Endothelial cell of umbilical vein (primary cell): ENCODE measurements around the gene HERC5. TPM values are rescaled to one million over a fixed set of nuclear protein-coding genes. Genes with fewer than 3 reads are reported as not detected.

Experiments
- BruUV-seq: library from RNA; stranded (reverse); fragments of 400-500 nt; replicated peaks from 2 replicates; lab custom pipeline; 2021; lab: Mats Ljungman, UMichigan
- CTCF ChIA-PET: fragments of 300-600, 350-600 bp; sonication (Branson Sonifier 250); formaldehyde crosslinking; loops from one replicate; lab custom pipeline; 2021; ENCODE audit warnings: antibody characterized with exemption, inconsistent platforms; lab: Charles Lee
- POLR2A ChIA-PET: fragments of 300-600, 350-600 bp; sonication (Branson Sonifier 250); formaldehyde crosslinking; loops from one replicate; lab custom pipeline; 2021; ENCODE audit warnings: antibody characterized with exemption, inconsistent platforms; lab: Charles Lee
- DNase-seq: peaks from one replicate; pipeline ENCODE4 v3.0.0-alpha.2; 2011; ENCODE audit warnings: low read depth, low spot score
- FAIRE-seq: peaks from 2 replicates; lab custom pipeline; 2011; peaks lifted over from hg19 to GRCh38; lab: Jason Lieb, UNC
- H2AFZ ChIP-seq: 2 replicates; pipeline ENCODE4 v1.6.0; 2012; ENCODE audit warnings: low read depth, low read length, control low read depth, inconsistent platforms
- H3K27ac ChIP-seq: 2 replicates; pipeline ENCODE4 v1.5.1; 2011; ENCODE audit warnings: low read depth, mild to moderate bottlenecking, control low read depth, low read length, moderate library complexity; ENCODE audit not compliant: insufficient read depth
- H3K27me3 ChIP-seq, 2 experiments: 2 replicates each; pipeline versions ENCODE4 v1.6.0 to v1.6.1; 2011; ENCODE audit warnings: low read length in 2 of 2, mixed read lengths in 1 of 2; ENCODE audit not compliant: control insufficient read depth in 2 of 2, insufficient read depth in 2 of 2
- H3K36me3 ChIP-seq, 2 experiments: 2 replicates in 1 of 2; 3 replicates in 1 of 2; pipeline ENCODE4 v1.5.1; 2011; ENCODE audit warnings: low read length in 2 of 2, mild to moderate bottlenecking in 1 of 2, moderate library complexity in 1 of 2; ENCODE audit not compliant: control insufficient read depth in 2 of 2, insufficient read depth in 2 of 2; ENCODE audit errors: extremely low read depth in 1 of 2
- H3K4me1 ChIP-seq: 3 replicates; pipeline ENCODE4 v1.5.1; 2011; ENCODE audit warnings: mild to moderate bottlenecking, low read length; ENCODE audit not compliant: control insufficient read depth, insufficient read depth; ENCODE audit errors: extremely low read depth
- H3K4me2 ChIP-seq: 2 replicates; pipeline ENCODE4 v1.6.1; 2011; ENCODE audit warnings: low read length, control low read depth, mixed read lengths; ENCODE audit not compliant: insufficient read depth
- H3K4me3 ChIP-seq, 3 experiments: fragments of 200-600 bp in 1 of 3; sonication (generic), shearing (Covaris generic) in 1 of 3; replicated peaks in 1 of 3; 2 replicates each; pipeline ENCODE4 v1.5.1; 2011 to 2016; ENCODE audit warnings: control low read depth in 3 of 3, low read length in 3 of 3, mild to moderate bottlenecking in 2 of 3, inconsistent platforms in 1 of 3, low read depth in 1 of 3, moderate library complexity in 1 of 3; ENCODE audit not compliant: insufficient read depth in 1 of 3
- H3K79me2 ChIP-seq: 2 replicates; pipeline ENCODE4 v1.6.0; 2012; ENCODE audit warnings: low read length, inconsistent platforms; ENCODE audit not compliant: control insufficient read depth, insufficient read depth
- H3K9ac ChIP-seq: replicated peaks from 2 replicates; pipeline ENCODE3; 2011; ENCODE audit warnings: low read length, control low read depth; ENCODE audit not compliant: insufficient read depth; ENCODE audit errors: extremely low read depth
- H3K9me1 ChIP-seq: replicated peaks from 3 replicates; pipeline ENCODE4 v1.6.0; 2011; ENCODE audit warnings: mild to moderate bottlenecking, low read length; ENCODE audit not compliant: control insufficient read depth, insufficient read depth; ENCODE audit errors: extremely low read depth
- H3K9me3 ChIP-seq: replicated peaks from 2 replicates; pipeline ENCODE4 v1.5.1; 2012; ENCODE audit warnings: low read length, inconsistent platforms; ENCODE audit not compliant: control insufficient read depth, insufficient read depth
- H4K20me1 ChIP-seq: replicated peaks from 2 replicates; pipeline ENCODE3; 2011; ENCODE audit warnings: mild to moderate bottlenecking, low read length; ENCODE audit not compliant: control insufficient read depth, insufficient read depth; ENCODE audit errors: extremely low read depth
- EZH2 ChIP-seq: IDR thresholded peaks from 2 replicates; pipeline ENCODE4 v1.6.1; 2012; ENCODE audit warnings: borderline replicate concordance, low read depth, mild to moderate bottlenecking, moderate library complexity, low read length, inconsistent platforms; ENCODE audit not compliant: severe bottlenecking
- FOS ChIP-seq: IDR thresholded peaks from 2 replicates; pipeline ENCODE4 v1.6.1; 2011; ENCODE audit warnings: mild to moderate bottlenecking, low read length, moderate library complexity, borderline replicate concordance; ENCODE audit not compliant: insufficient read depth
- GATA2 ChIP-seq: IDR thresholded peaks from 2 replicates; pipeline ENCODE4 v1.7.0; 2011; ENCODE audit warnings: low read depth, mild to moderate bottlenecking, moderate library complexity, mixed read lengths, low read length; ENCODE audit not compliant: insufficient read length, insufficient read depth
- JUN ChIP-seq: IDR thresholded peaks from 2 replicates; pipeline ENCODE4 v1.6.1; 2011; ENCODE audit warnings: borderline replicate concordance, low read depth; ENCODE audit not compliant: insufficient read length, insufficient read depth
- MYC ChIP-seq: IDR thresholded peaks from one replicate; pipeline ENCODE4 v1.6.1; 2011; ENCODE audit warnings: mild to moderate bottlenecking, low read depth, low read length
- POLR2A ChIP-seq: IDR thresholded peaks from 2 replicates; pipeline ENCODE4 v1.6.1; 2012; ENCODE audit warnings: low read depth, mild to moderate bottlenecking, control low read depth, low read length
- POLR2AphosphoS5 ChIP-seq: IDR thresholded peaks from 2 replicates; pipeline ENCODE4 v1.6.1; 2012; ENCODE audit warnings: low read depth, mild to moderate bottlenecking, control low read depth, low read length, moderate library complexity; ENCODE audit not compliant: insufficient read depth
- dilution Hi-C: fragments of 300-500 bp; cut with MboI; formaldehyde crosslinking; loops from one replicate; pipeline ENCODE4 v1.15.0; 2019; ENCODE audit warnings: low sequenced_read_pairs; ENCODE audit not compliant: extremely low pct_ligation_motif_present
- intact Hi-C: fragments of 100-400 bp; cut with micrococcal nuclease; formaldehyde crosslinking; loops from one replicate; pipeline ENCODE4 v1.10.0; 2022
- polyA plus RNA-seq, 4 experiments: library from polyadenylated mRNA; depleted of rRNA in 3 of 4; stranded (reverse) in 3 of 4; unstranded in 1 of 4; fragments of >200 nt; gene quantifications; 2 replicates each; pipeline versions ENCODE4 v1.2.1 to v1.2.3, GENCODE V29; 2011 to 2012; ENCODE audit warnings: missing spikeins in 1 of 4
- total RNA-seq: library from RNA; stranded (reverse); gene quantifications from 2 replicates; pipeline ENCODE4 v1.2.3, GENCODE V29; 2021
- TF ChIP-seq, protein P1 (sequence below): IDR thresholded peaks from 2 replicates; pipeline ENCODE4 v1.6.1; 2011; ENCODE audit not compliant: insufficient read depth, insufficient read length
- TF ChIP-seq, protein P2 (sequence below), 2 donors: IDR thresholded peaks; 1 replicate in 1 of 2; 2 replicates in 1 of 2; pipeline ENCODE4 v1.5.1; 2011; ENCODE audit warnings: low read length in 2 of 2, mild to moderate bottlenecking in 2 of 2, moderate library complexity in 2 of 2, control low read depth in 1 of 2, inconsistent platforms in 1 of 2, low read depth in 1 of 2; ENCODE audit not compliant: insufficient read depth in 1 of 2; ENCODE audit errors: extremely low read depth in 1 of 2

HERC5 gene
- total and polyA plus RNA-seq, 2 donors (not counting 3 experiments of a cell fraction or from before 2014, with no cell fraction given) = 0.19 to 0.91 TPM

DNA sequence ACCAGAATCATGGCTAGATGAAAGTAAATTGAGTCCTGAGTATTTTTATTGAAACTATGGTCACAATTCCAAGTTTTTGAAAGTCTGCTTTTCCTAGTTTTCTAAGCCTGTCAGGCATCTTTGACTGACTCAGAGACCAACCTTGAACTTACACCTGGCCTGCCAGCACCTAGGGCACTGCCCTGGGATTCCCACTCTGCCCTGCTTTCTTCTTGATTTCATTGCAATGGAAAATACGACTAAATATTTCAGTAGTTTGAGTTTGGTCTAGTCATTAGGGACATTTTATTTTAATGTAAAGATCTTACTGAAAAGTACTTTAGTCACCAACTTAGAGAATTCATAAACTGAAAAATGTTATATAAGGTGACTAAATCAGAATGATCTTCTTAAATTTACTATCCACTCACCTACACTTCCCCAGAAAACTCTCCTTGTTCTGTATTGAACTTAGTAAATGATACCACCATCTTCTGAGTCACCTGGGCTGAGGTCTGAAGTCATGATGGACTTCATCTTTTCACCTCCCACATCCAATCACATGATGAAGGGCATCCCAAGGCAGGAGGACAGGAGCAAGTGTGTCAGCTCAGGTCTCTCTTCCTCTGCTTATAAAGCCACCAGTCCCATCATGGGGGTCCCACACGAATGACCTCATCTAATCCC lies 78.3 kb downstream of the HERC5 start:
- intact Hi-C loops = loop anchor here (10.0 kb wide), 1 partner anchor 580 kb away; the partner anchor contains the start of gene TIGD2
- Histone ChIP-seq H3K9me3 (no peaks in the 10 kb centered on the region), H4K20me1 (no peaks in the 10 kb centered on the region), H3K4me2 (peak overlapping the region; percentile 80), H3K79me2 (no peaks in the 10 kb centered on the region), H3K9ac (peak overlapping the region; percentile 81), H3K27ac (peak overlapping the region; percentile 98), H3K4me3 (no peak overlapping the region), H2AFZ (peak overlapping the region; percentile 14), H3K27me3 (no peaks in the 10 kb centered on the region), H3K4me1 (peaks cover 40% of the 10 kb centered on the region), H3K36me3 (no peaks in the 10 kb centered on the region), H3K9me1 (no peaks in the 10 kb centered on the region)
- no TSS peak for BruUV-seq
- TF ChIP-seq FOS = no peak
- TF ChIP-seq POLR2AphosphoS5 = no peak
- ChIA-PET POLR2A (no interaction called here), CTCF (interaction anchor here (0.9 to 16.6 kb wide), 10 partner anchors 19 to 365 kb away, joined by 3 to 368 read pairs (median 4); no protein-coding TSS in a partner anchor)
- dilution Hi-C loops = no loop called here
- DNase-seq (no peak), FAIRE-seq (no peak)

DNA sequence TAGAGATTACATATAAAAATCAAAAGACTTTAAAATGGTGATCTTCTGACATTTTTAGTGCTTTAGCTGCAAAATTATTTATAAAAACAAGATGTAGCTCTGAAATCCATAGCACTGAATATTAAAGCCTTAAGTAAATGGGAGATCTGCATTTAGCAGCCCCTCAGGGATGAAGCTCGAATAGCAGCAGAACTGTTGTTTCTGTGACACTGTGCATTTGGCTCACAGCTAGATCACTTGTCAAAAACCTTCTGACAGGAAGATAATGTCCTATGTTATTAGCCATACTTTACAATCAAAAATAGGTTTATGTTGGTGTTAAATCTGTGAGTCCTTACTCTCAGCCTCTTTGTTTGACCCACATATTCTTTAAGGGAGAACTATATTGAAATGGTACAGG lies 80.8 kb downstream of the HERC5 start:
- Histone ChIP-seq H3K9me3 (no peaks in the 10 kb centered on the region), H3K27me3 (no peaks in the 10 kb centered on the region), H3K9me1 (no peaks in the 10 kb centered on the region), H2AFZ (no peak overlapping the region), H3K4me2 (no peak overlapping the region), H3K79me2 (no peaks in the 10 kb centered on the region), H3K36me3 (no peaks in the 10 kb centered on the region), H3K4me1 (peaks cover 30% of the 10 kb centered on the region), H3K27ac (no peak overlapping the region), H3K4me3 (no peak overlapping the region), H3K9ac (no peak overlapping the region), H4K20me1 (no peaks in the 10 kb centered on the region)
- intact Hi-C loops (loop anchor here (10.0 kb wide), 1 partner anchor 577 kb away; the partner anchor contains the start of gene TIGD2), dilution Hi-C loops (no loop called here)
- TF ChIP-seq POLR2AphosphoS5 (no peak), GATA2 (no peak), MYC (no peak), JUN (no peak), EZH2 (no peak), FOS (no peak), POLR2A (no peak)
- TF ChIP-seq, protein P1, sequence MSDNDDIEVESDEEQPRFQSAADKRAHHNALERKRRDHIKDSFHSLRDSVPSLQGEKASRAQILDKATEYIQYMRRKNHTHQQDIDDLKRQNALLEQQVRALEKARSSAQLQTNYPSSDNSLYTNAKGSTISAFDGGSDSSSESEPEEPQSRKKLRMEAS = no peak
- TF ChIP-seq, protein P2, sequence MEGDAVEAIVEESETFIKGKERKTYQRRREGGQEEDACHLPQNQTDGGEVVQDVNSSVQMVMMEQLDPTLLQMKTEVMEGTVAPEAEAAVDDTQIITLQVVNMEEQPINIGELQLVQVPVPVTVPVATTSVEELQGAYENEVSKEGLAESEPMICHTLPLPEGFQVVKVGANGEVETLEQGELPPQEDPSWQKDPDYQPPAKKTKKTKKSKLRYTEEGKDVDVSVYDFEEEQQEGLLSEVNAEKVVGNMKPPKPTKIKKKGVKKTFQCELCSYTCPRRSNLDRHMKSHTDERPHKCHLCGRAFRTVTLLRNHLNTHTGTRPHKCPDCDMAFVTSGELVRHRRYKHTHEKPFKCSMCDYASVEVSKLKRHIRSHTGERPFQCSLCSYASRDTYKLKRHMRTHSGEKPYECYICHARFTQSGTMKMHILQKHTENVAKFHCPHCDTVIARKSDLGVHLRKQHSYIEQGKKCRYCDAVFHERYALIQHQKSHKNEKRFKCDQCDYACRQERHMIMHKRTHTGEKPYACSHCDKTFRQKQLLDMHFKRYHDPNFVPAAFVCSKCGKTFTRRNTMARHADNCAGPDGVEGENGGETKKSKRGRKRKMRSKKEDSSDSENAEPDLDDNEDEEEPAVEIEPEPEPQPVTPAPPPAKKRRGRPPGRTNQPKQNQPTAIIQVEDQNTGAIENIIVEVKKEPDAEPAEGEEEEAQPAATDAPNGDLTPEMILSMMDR (IDR thresholded peaks at IDR 0.05; ENCODE audit: extremely low read depth in 1 of 2, insufficient read depth in 1 of 2, low read depth in 1 of 2, low read length in 2 of 2) = no peak
- ChIA-PET CTCF (interaction anchor here (1.1 to 16.6 kb wide), 6 partner anchors 76 to 254 kb away, joined by 3 to 368 read pairs (median 6); no protein-coding TSS in a partner anchor), POLR2A (no interaction called here)
- BruUV-seq = no TSS peak
- DNase-seq = no peak
- FAIRE-seq = no peak
